IPS-18c (cell line): ENCODE measurements around the gene CYBA.

ENCODE experiments used
- H3K4me3 ChIP-seq: 2 replicates; pipeline ENCODE4 v1.7.0; 2013; ENCODE audit warnings: low read depth, mild to moderate bottlenecking, low read length, moderate library complexity; ENCODE audit not compliant: insufficient read depth
- H3K9me3 ChIP-seq: one replicate; pipeline ENCODE4 v1.6.1; 2013; ENCODE audit warnings: mild to moderate bottlenecking, low read length, moderate library complexity; ENCODE audit not compliant: control insufficient read depth, insufficient read depth

CYBA gene

GRCh38 chr16:88650749-88651275 is at the start of gene CYBA:
CYBA (minus strand) TSS chr16:88651053; CDS start chr16:88651013, 40 bp downstream.
- H3K4me3 ChIP-seq: peak within 1 kb of the TSS; percentile 87
- no peaks in the 10 kb centered on the region for H3K9me3 ChIP-seq

- H3K9me3 ChIP-seq: no peaks in the 10 kb centered on the region
- H3K4me3 ChIP-seq: no peak overlapping the region
Observed at GRCh38 chr16:88700322-88700635, 49.4 kb upstream of the CYBA start.

GRCh38 chr16:88699180-88699579 is 48.3 kb upstream of the CYBA start:
- Histone ChIP-seq H3K9me3 (no peaks in the 10 kb centered on the region), H3K4me3 (no peak overlapping the region)

GRCh38 chr16:88698646-88699045 is 47.8 kb upstream of the CYBA start:
- Histone ChIP-seq H3K4me3 (no peak overlapping the region), H3K9me3 (no peaks in the 10 kb centered on the region)

- Histone ChIP-seq H3K4me3 (no peak overlapping the region), H3K9me3 (no peaks in the 10 kb centered on the region)
Observed at GRCh38 chr16:88697831-88698615, 47.2 kb upstream of the CYBA start.

- no peak overlapping the region for H3K4me3 ChIP-seq
- H3K9me3 ChIP-seq: no peaks in the 10 kb centered on the region
Observed at GRCh38 chr16:88697116-88697830, 46.4 kb upstream of the CYBA start.

GRCh38 chr16:88696441-88696840 is 45.6 kb upstream of the CYBA start:
- no peak overlapping the region for H3K4me3 ChIP-seq
- no peaks in the 10 kb centered on the region for H3K9me3 ChIP-seq

- no peaks in the 10 kb centered on the region for H3K9me3 ChIP-seq
Observed at GRCh38 chr16:88695753-88696152, 44.9 kb upstream of the CYBA start.

GRCh38 chr16:88695218-88695617 is 44.4 kb upstream of the CYBA start:
- Histone ChIP-seq H3K9me3 (no peaks in the 10 kb centered on the region), H3K4me3 (no peak overlapping the region)

More at GRCh38 chr16:88695753-88696152, 44.9 kb upstream of the CYBA start:
- no peak overlapping the region for H3K4me3 ChIP-seq

GRCh38 chr16:88694221-88695087 is 43.6 kb upstream of the CYBA start:
- H3K4me3 ChIP-seq: no peak overlapping the region
- H3K9me3 ChIP-seq: no peaks in the 10 kb centered on the region

- H3K4me3 ChIP-seq: no peak overlapping the region
- no peaks in the 10 kb centered on the region for H3K9me3 ChIP-seq
Observed at GRCh38 chr16:88693420-88694177, 42.7 kb upstream of the CYBA start.

GRCh38 chr16:88692861-88693260 is 42.0 kb upstream of the CYBA start:
- H3K9me3 ChIP-seq: no peaks in the 10 kb centered on the region
- H3K4me3 ChIP-seq: no peak overlapping the region

- no peaks in the 10 kb centered on the region for H3K9me3 ChIP-seq
- H3K4me3 ChIP-seq: no peak overlapping the region
Observed at GRCh38 chr16:88691924-88692560, 41.2 kb upstream of the CYBA start.

- H3K4me3 ChIP-seq: no peak overlapping the region
Observed at GRCh38 chr16:88691129-88691813, 40.4 kb upstream of the CYBA start.

GRCh38 chr16:88690341-88691128 is 39.7 kb upstream of the CYBA start:
- Histone ChIP-seq H3K4me3 (no peak overlapping the region), H3K9me3 (no peaks in the 10 kb centered on the region)

More at GRCh38 chr16:88691129-88691813, 40.4 kb upstream of the CYBA start:
- H3K9me3 ChIP-seq: no peaks in the 10 kb centered on the region
